Frontal cortex (tissue), 4 donors: ENCODE data around the gene CHURC1. TPM values are rescaled to one million over a fixed set of nuclear protein-coding genes. Genes with fewer than 3 reads are reported as not detected.
A peak's percentile ranks its signal among the peaks of the same experiment; 100 is the strongest.

Source experiments
- DNase-seq, 2 donors: peaks; one replicate each; pipeline ENCODE4 v3.0.0; 2012; ENCODE audit warnings: low spot score in 2 of 2
- FAIRE-seq: peaks from 2 replicates; lab custom pipeline; 2012; peaks lifted over from hg19 to GRCh38; lab: Jason Lieb, UNC
- total RNA-seq: library from RNA; depleted of rRNA; stranded (reverse); fragments of >200 nt; gene quantifications from one replicate; pipeline ENCODE4 v1.2.3, GENCODE V29; 2014
- donor health status: control.
- donor health status: control.
- donor health status: control.

Gene CHURC1
- total RNA-seq, result 32.2 TPM

- FAIRE-seq, result no peak
Measured at GRCh38 chr14:64914237-64915028, at the start of gene CHURC1. Gene CHURC1 (plus strand): TSS chr14:64914455. CDS start chr14:64914496, 41 bp downstream.

GRCh38 chr14:64865109-64865508, 49.1 kb upstream of the CHURC1 start:
- DNase-seq, result no peak

More at GRCh38 chr14:64914237-64915028, at the start of gene CHURC1:
- peak; percentile 62 to 88 for DNase-seq

GRCh38 chr14:64865992-64866391, 48.3 kb upstream of the CHURC1 start:
- DNase-seq, result no peak
- FAIRE-seq, result no peak

More at GRCh38 chr14:64865109-64865508, 49.1 kb upstream of the CHURC1 start:
- no peak for FAIRE-seq

GRCh38 chr14:64867182-64867581, 47.1 kb upstream of the CHURC1 start:
- FAIRE-seq (no peak), DNase-seq (no peak)

- FAIRE-seq, result no peak
- no peak for DNase-seq
Measured at GRCh38 chr14:64868379-64868778, 45.9 kb upstream of the CHURC1 start.

GRCh38 chr14:64868841-64869240, 45.4 kb upstream of the CHURC1 start:
- DNase-seq (no peak), FAIRE-seq (no peak)

- FAIRE-seq (no peak), DNase-seq (no peak)
Measured at GRCh38 chr14:64870160-64870559, 44.1 kb upstream of the CHURC1 start.

GRCh38 chr14:64871344-64871743, 42.9 kb upstream of the CHURC1 start:
- no peak for FAIRE-seq
- DNase-seq, result no peak

- DNase-seq (no peak), FAIRE-seq (no peak)
Measured at GRCh38 chr14:64873506-64874219, 40.6 kb upstream of the CHURC1 start.

- DNase-seq (no peak), FAIRE-seq (no peak)
Measured at GRCh38 chr14:64875350-64875749, 38.9 kb upstream of the CHURC1 start.

- DNase-seq (no peak), FAIRE-seq (no peak)
Measured at GRCh38 chr14:64877846-64878245, 36.4 kb upstream of the CHURC1 start.

- FAIRE-seq (no peak), DNase-seq (no peak)
Measured at GRCh38 chr14:64878837-64879634, 35.2 kb upstream of the CHURC1 start.

GRCh38 chr14:64879635-64880220, 34.5 kb upstream of the CHURC1 start, which contains the start of gene SPTB:
Gene SPTB (minus strand): TSS chr14:64879907. CDS start chr14:64823094, 56,813 bp downstream.
- DNase-seq (peak; percentile 51 to 72), FAIRE-seq (no peak)

GRCh38 chr14:64880221-64881121, 33.8 kb upstream of the CHURC1 start:
- no peak for FAIRE-seq
- peak; percentile 59 to 62 for DNase-seq

GRCh38 chr14:64885559-64885958, 28.7 kb upstream of the CHURC1 start:
- no peak for DNase-seq
- no peak for FAIRE-seq

GRCh38 chr14:64889352-64889751, 24.9 kb upstream of the CHURC1 start:
- no peak for FAIRE-seq

GRCh38 chr14:64891173-64891838, 22.9 kb upstream of the CHURC1 start:
- FAIRE-seq, result no peak
- no peak for DNase-seq

More at GRCh38 chr14:64889352-64889751, 24.9 kb upstream of the CHURC1 start:
- DNase-seq, result no peak

- DNase-seq (peak in 1 of 2 donors; percentile 38), FAIRE-seq (peak; percentile 36)
Measured at GRCh38 chr14:64891839-64892375, 22.3 kb upstream of the CHURC1 start.
